Neural cell (in vitro differentiated cells): Measurements from ENCODE around the gene ANG.

Experiments
- CTCF ChIP-seq: fragments of 450-650 bp; IDR thresholded peaks from 2 replicates; pipeline ENCODE4 v1.5.1; 2014; ENCODE audit warnings: antibody characterized with exemption, mild to moderate bottlenecking, moderate library complexity; ENCODE audit not compliant: poor library complexity, severe bottlenecking
- EP300 ChIP-seq: fragments of 450-650 bp; conservative IDR thresholded peaks from 2 replicates; pipeline ENCODE4 v1.6.1; 2014; ENCODE audit warnings: antibody characterized with exemption, mild to moderate bottlenecking, moderate library complexity; ENCODE audit not compliant: poor library complexity, severe bottlenecking
- EZH2 ChIP-seq: fragments of 200-600, 300-800 bp; shearing (Covaris generic), sonication (generic); IDR thresholded peaks from 2 replicates; pipeline ENCODE4 v1.6.1; 2014; ENCODE audit warnings: antibody characterized with exemption, low read length, borderline replicate concordance, mild to moderate bottlenecking; ENCODE audit not compliant: insufficient read depth, poor library complexity, severe bottlenecking
- MXI1 ChIP-seq: fragments of 450-650 bp; conservative IDR thresholded peaks from 2 replicates; pipeline ENCODE4 v1.6.1; 2014; ENCODE audit warnings: antibody characterized with exemption, mild to moderate bottlenecking; ENCODE audit not compliant: poor library complexity, severe bottlenecking
- POLR2AphosphoS5 ChIP-seq: IDR thresholded peaks from 2 replicates; pipeline ENCODE4 v1.6.1; 2012
- RAD21 ChIP-seq: fragments of 450-650 bp; conservative IDR thresholded peaks from 2 replicates; pipeline ENCODE4 v1.6.1; 2014; ENCODE audit warnings: antibody characterized with exemption, mild to moderate bottlenecking, moderate library complexity
- TAF1 ChIP-seq: IDR thresholded peaks from 2 replicates; pipeline ENCODE4 v1.6.1; 2012; ENCODE audit warnings: low read depth

- TF ChIP-seq CTCF (no peak), MXI1 (no peak), TAF1 (no peak), EP300 (no peak), POLR2AphosphoS5 (no peak), EZH2 (no peak), RAD21 (no peak)
Measured at GRCh38 chr14:20667957-20668356, 20.6 kb upstream of the ANG start.
